Measurements from ENCODE around the gene SSR1. TPM values are rescaled to one million over a fixed set of nuclear protein-coding genes. Genes with fewer than 3 reads are reported as not detected.
"Not testable (repeated sequence)": the region's sequence is repeated elsewhere in the genome, so short reads cannot be mapped to it uniquely, and the experiment has no call there.

The SSR1 gene
- 62.5 and 96.6 TPM in 2 replicates for total RNA-seq (ENCODE audit: low replicate concordance)

DNA sequence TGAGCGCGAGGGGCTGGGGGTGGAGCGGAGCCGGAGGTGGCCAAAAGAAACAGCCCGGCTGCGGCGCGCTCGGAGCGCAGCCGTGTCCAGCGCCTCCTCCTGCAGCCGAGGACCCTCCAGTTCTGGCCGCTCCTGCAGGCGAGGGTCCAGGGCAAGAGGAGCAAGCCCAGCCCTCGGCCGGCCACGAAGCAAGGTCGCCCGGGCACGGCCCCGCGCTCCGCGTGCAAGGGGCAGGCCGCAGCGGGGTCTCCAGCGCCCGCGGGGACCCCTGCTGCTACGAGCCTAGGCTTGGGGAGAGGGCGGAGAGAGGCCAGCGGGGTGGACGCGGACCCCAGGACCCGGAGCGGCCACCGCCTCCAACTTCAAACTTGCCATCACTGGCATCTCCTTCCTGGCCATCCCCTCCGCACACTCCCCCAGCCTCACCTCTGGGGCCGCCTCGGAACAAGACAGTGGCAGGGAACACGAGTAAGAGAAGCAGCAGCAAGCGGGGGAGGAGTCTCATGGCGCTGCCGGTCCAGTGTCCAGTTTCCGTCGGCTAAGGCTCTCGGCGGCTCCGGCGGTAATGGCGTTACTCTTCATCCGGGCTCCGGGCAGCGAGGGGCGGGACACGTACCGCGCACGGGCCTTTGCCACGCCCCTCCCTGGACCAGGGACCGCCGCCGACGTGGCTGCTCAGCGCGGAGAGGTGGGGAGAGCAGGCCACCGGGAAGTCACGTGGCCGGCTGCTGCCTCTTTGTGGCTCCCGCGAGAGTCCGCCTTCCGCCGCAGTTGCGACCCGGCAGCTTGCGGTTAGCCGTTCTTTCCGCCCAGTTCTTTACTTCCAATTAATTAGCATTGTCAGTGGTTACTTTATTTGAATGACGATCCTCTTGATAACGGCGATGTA is at the start of gene SSR1:
TSS of gene SSR1 (minus strand) at position 584 of the 889 bp plus-strand sequence. CDS start at position 505, 79 bp downstream.
- H3K4me3 Mint-ChIP-seq, result peak within 1 kb of the TSS; percentile 95
- no peaks in the 10 kb centered on the region for H3K9me3 Mint-ChIP-seq
- peak within 1 kb of the TSS; percentile 87 for H3K27ac ChIP-seq
- peak; percentile 43 for TF ChIP-seq EZH2 (IDR thresholded peaks at IDR 0.05)
- TF ChIP-seq, protein P1, sequence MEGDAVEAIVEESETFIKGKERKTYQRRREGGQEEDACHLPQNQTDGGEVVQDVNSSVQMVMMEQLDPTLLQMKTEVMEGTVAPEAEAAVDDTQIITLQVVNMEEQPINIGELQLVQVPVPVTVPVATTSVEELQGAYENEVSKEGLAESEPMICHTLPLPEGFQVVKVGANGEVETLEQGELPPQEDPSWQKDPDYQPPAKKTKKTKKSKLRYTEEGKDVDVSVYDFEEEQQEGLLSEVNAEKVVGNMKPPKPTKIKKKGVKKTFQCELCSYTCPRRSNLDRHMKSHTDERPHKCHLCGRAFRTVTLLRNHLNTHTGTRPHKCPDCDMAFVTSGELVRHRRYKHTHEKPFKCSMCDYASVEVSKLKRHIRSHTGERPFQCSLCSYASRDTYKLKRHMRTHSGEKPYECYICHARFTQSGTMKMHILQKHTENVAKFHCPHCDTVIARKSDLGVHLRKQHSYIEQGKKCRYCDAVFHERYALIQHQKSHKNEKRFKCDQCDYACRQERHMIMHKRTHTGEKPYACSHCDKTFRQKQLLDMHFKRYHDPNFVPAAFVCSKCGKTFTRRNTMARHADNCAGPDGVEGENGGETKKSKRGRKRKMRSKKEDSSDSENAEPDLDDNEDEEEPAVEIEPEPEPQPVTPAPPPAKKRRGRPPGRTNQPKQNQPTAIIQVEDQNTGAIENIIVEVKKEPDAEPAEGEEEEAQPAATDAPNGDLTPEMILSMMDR (IDR thresholded peaks at IDR 0.05), result no peak
- peaks cover 46% of the 10 kb centered on the region for H3K79me2 ChIP-seq (ENCODE audit: low read depth)
- H4K20me1 ChIP-seq (ENCODE audit: low read depth), result peaks cover 14% of the 10 kb centered on the region
- H3K9ac ChIP-seq, result peak within 1 kb of the TSS; percentile 71
- H2AFZ ChIP-seq (replicated peaks), result peak within 1 kb of the TSS; percentile 48
- H3F3A ChIP-seq (ENCODE audit: low read depth), result peaks cover 12% of the 10 kb centered on the region
- peak within 1 kb of the TSS; percentile 52 for H3K27ac Mint-ChIP-seq
- peaks cover 4% of the 10 kb centered on the region for H3K27me3 Mint-ChIP-seq (ENCODE audit: insufficient read depth, low read depth)
- peaks cover 16% of the 10 kb centered on the region for H3K4me1 Mint-ChIP-seq
- H3K4me1 ChIP-seq, result peaks cover 7% of the 10 kb centered on the region
- H3K27me3 ChIP-seq, result no peaks in the 10 kb centered on the region
- peaks cover 3% of the 10 kb centered on the region for H3K36me3 ChIP-seq
- peak within 1 kb of the TSS; percentile 95 for H3K4me2 ChIP-seq
- peak; percentile 99 for DNase-seq (ENCODE audit: low spot score)
- peaks cover 12% of the 10 kb centered on the region for H3K36me3 Mint-ChIP-seq
- H3K9me3 ChIP-seq (ENCODE audit: low read depth), result no peaks in the 10 kb centered on the region
- H3K4me3 ChIP-seq, result peak within 1 kb of the TSS; percentile 89

DNA sequence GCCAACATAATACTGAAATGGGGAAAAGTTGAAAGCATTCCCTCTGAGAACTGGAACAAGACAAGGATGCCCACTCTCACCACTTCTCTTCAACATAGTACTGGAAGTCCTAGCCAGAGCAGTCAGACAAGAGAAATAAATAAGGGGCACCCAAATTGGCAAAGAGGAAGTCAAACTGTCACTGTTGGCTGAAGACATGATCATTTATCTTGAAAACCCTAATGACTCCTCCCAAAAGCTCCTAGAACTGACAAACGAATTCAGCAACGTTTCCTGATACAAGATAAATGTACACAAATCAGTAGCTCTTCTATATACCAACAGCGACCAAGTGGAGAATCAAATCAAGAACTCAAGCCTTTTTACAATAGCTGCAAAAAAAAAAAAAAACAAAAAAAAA is 38.9 kb upstream of the SSR1 start:
- H3K4me3 Mint-ChIP-seq; H3K79me2 ChIP-seq (ENCODE audit: low read depth); H4K20me1 ChIP-seq (ENCODE audit: low read depth); H3K4me1 Mint-ChIP-seq; H2AFZ ChIP-seq (replicated peaks); H3K36me3 Mint-ChIP-seq; H3K27ac Mint-ChIP-seq; H3K9me3 Mint-ChIP-seq; DNase-seq (ENCODE audit: low spot score); H3K27me3 ChIP-seq; H3K4me1 ChIP-seq; H3F3A ChIP-seq (ENCODE audit: low read depth); H3K4me2 ChIP-seq; H3K9ac ChIP-seq; H3K27me3 Mint-ChIP-seq (ENCODE audit: insufficient read depth, low read depth); H3K9me3 ChIP-seq (ENCODE audit: low read depth); H3K27ac ChIP-seq; H3K4me3 ChIP-seq; H3K36me3 ChIP-seq: not testable (repeated sequence)

DNA sequence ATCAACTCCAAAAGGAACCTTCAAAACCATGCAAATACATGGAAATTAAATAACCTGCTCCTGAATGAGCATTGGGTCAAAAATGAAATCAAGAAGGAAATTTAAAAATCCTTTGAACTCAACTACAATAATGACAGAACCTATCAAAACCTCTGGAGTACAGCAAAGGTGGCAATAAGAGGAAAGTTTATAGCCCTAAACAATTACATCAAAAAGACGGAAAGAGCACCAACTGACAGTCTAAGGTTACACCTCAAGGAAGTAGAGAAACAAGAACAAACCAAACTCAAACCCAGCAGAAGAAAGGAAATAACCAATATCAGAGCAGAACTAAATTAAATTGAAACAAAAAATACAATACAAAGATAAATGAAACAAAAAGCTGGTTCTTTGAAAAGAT is 37.6 kb upstream of the SSR1 start:
- H4K20me1 ChIP-seq (ENCODE audit: low read depth); H3K9me3 Mint-ChIP-seq; H3K27me3 ChIP-seq; H3K27me3 Mint-ChIP-seq (ENCODE audit: insufficient read depth, low read depth); H3K36me3 Mint-ChIP-seq; H3K4me1 Mint-ChIP-seq; H3K4me3 ChIP-seq; H3K36me3 ChIP-seq; H3K9me3 ChIP-seq (ENCODE audit: low read depth); H3K9ac ChIP-seq; H2AFZ ChIP-seq (replicated peaks); H3K79me2 ChIP-seq (ENCODE audit: low read depth); H3K4me3 Mint-ChIP-seq; H3K4me2 ChIP-seq; H3K4me1 ChIP-seq; H3K27ac ChIP-seq; DNase-seq (ENCODE audit: low spot score); H3K27ac Mint-ChIP-seq; H3F3A ChIP-seq (ENCODE audit: low read depth): not testable (repeated sequence)

DNA sequence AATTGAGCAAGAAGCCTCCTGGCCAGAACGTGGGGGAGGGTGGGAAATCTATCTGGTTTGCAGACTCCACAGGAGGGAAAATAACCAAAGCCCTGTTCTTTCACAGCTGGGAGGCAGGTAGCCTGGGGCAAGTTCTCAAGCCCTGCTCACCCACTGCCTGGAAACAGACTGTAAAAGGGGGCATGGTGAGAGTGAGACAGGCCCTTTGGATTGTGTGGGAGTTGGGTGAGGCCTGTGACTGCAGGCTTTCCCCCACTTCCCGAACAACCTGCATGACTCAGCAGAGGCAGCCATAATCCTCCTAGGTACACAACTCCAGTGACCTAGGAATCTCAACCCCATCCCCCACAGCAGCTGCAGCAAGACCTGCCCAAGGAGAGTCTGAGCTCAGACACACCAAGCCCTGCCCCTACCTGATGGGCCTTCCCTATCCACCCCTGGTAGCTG is 34.6 kb upstream of the SSR1 start:
- H3K27me3 ChIP-seq; H3K27me3 Mint-ChIP-seq (ENCODE audit: insufficient read depth, low read depth); DNase-seq (ENCODE audit: low spot score); H3K79me2 ChIP-seq (ENCODE audit: low read depth); H3K4me3 Mint-ChIP-seq; H2AFZ ChIP-seq (replicated peaks); H3K9ac ChIP-seq; H3K9me3 Mint-ChIP-seq; H3K4me1 ChIP-seq; H3K36me3 Mint-ChIP-seq; H3K36me3 ChIP-seq; H3K4me2 ChIP-seq; H3K4me1 Mint-ChIP-seq; H3K27ac ChIP-seq; H3K4me3 ChIP-seq; H4K20me1 ChIP-seq (ENCODE audit: low read depth); H3F3A ChIP-seq (ENCODE audit: low read depth); H3K9me3 ChIP-seq (ENCODE audit: low read depth): not testable (repeated sequence)
- H3K27ac Mint-ChIP-seq, result peak overlapping the region; percentile 51

DNA sequence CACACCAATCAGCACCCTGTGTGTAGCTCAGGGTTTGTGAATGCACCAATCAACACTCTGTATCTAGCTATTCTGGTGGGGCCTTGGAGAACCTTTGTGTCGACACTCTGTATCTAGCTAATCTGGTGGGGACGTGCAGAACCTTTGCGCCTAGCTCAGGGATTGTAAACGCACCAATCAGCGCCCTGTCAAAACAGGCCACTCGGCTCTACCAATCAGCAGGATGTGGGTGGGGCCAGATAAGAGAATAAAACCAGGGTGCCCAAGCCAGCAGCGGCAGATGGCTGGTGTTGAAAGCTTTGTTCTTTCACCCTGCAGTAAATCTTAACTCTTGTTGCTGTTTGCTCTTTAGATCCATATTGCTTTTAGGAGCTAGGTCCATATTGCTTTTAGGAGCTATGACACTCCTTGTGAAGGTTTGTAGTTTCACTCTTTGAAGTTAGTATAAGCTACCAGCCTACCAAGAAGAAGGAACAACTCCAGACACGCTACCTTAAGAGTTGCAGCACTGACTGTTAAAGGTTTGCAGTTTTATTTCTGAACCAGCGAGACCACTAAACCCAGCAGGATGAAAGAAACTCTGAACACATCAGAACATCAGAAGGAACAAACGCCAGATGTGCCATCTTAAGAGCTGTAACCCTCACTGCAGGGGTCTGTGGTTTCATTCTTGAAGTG is 31.9 kb upstream of the SSR1 start:
- H2AFZ ChIP-seq (replicated peaks); H3K9ac ChIP-seq; H3K4me1 ChIP-seq; H3K4me3 Mint-ChIP-seq; H3K79me2 ChIP-seq (ENCODE audit: low read depth); H3K27me3 ChIP-seq; H3K36me3 ChIP-seq; H3F3A ChIP-seq (ENCODE audit: low read depth); H3K27ac Mint-ChIP-seq; H3K27me3 Mint-ChIP-seq (ENCODE audit: insufficient read depth, low read depth); DNase-seq (ENCODE audit: low spot score); H3K4me2 ChIP-seq; H4K20me1 ChIP-seq (ENCODE audit: low read depth); H3K36me3 Mint-ChIP-seq; H3K4me3 ChIP-seq; H3K9me3 Mint-ChIP-seq; H3K9me3 ChIP-seq (ENCODE audit: low read depth); H3K4me1 Mint-ChIP-seq; H3K27ac ChIP-seq: not testable (repeated sequence)
